DMS114 treated with DMSO at 0.1 percent for 48 hours (cell line): ENCODE results near the gene S1PR1.
A peak's percentile ranks its signal among the peaks of the same experiment; 100 is the strongest.

Experiments used
- DNase-seq: peaks from one replicate; lab custom pipeline; 2025; ENCODE audit not compliant: unreplicated experiment; lab: John Stamatoyannopoulos, UW

S1PR1 gene

DNA sequence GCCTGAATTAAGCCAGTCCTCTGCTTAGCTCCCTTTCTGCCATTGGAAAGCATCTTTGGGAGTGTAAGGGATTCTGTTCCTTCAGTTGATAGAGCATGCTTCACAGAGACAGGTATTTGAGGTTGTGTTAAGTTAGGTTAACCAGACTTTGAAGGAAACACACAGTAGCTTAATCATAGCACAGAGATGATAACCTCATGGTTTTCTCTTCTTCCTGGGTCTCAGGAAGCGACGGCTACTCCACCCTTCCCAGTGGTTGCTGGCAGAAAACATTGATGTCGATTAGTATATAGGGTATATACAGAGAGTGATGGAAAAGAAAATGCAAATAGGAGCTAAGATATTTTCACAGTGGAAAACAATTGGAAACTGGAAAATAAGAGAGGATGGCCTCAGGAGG is 42.0 kb downstream of the S1PR1 start:
- DNase-seq = no peak

GRCh38 chr1:101280049-101280592 is 43.3 kb downstream of the S1PR1 start:
- no peak for DNase-seq

DNA sequence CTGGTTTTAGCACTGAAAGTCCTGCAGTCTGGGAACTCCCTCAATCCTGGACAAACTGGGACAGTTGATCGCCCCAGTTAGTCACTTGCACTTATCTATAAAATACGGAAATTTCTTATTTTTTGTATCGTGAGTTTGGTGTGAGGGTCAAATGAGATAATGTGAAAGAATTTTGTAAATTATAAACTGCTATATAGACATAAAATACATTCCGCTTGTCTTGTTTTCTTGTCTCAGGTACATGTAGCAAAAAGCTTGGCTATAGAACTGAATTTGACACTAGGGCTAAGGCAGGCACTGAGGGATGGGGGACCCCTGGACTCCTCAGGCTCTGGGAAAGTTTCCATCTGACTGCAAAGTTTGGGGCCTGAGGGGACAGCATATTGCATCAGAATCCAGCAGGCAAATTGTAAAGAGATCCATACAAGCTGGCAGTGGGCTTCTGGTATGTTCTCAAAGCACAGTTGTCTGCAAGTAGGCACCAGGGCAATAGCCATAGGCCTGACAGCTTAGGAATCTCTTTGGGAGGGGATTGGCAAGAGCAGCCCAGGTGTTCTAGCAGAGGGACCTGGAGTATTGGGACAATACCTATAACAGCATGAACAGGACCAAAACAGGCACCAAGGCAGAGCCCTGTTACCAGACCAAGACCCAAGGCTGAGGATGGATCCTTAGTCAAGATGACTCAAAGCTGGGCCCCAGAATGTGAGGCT is 44.3 kb downstream of the S1PR1 start:
- no peak for DNase-seq

DNA sequence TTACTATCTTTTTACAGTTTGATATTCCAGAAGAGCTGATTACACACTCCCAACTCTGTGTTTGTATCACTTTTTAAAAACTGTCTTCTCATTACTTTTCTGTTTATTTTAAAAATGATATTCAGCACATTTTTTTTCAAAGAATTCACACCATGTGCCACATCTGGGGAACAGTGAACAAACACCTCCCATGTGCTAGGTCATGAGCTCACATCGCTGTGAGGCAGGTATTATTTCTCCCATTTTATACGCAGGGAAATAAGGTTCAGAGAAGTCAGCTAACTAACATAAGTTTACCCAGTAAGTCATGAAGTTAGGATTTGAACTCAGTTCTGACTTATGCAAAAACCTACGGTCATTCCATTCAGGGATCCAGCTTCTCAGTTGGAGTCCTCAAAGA is 44.9 kb downstream of the S1PR1 start:
- no peak for DNase-seq

- no peak for DNase-seq
These were observed 45.7 kb downstream of the S1PR1 start for GRCh38 chr1:101282314-101283038.

GRCh38 chr1:101283443-101283842 is 46.6 kb downstream of the S1PR1 start:
- no peak for DNase-seq

GRCh38 chr1:101284021-101284420 is 47.2 kb downstream of the S1PR1 start:
- no peak for DNase-seq

GRCh38 chr1:101284622-101285218 is 47.9 kb downstream of the S1PR1 start:
- no peak for DNase-seq

- no peak for DNase-seq
These were observed 49.2 kb downstream of the S1PR1 start for GRCh38 chr1:101285922-101286570.

DNA sequence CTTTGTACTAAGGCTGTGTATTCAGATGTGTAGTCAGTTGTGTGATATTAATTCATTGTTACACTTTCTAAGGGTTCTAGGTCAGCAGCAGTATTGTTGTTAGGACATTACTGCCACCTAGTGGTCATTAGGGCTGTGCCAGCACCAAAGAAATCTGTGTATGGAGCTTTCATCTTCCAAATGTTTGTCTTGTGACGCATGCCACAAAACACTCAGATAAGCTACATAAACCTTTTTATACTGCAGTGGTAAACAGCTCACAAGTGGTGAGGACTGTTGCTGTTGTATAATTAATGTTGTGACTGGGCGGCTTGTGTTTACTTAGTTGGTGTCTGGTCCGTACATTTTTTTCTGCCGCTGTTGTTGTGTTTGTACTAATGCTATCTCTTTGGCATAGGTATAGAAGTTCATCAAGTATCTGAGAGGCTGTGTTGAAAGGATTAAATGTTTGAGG is 51.7 kb downstream of the S1PR1 start:
- peak; percentile 81 for DNase-seq

DNA sequence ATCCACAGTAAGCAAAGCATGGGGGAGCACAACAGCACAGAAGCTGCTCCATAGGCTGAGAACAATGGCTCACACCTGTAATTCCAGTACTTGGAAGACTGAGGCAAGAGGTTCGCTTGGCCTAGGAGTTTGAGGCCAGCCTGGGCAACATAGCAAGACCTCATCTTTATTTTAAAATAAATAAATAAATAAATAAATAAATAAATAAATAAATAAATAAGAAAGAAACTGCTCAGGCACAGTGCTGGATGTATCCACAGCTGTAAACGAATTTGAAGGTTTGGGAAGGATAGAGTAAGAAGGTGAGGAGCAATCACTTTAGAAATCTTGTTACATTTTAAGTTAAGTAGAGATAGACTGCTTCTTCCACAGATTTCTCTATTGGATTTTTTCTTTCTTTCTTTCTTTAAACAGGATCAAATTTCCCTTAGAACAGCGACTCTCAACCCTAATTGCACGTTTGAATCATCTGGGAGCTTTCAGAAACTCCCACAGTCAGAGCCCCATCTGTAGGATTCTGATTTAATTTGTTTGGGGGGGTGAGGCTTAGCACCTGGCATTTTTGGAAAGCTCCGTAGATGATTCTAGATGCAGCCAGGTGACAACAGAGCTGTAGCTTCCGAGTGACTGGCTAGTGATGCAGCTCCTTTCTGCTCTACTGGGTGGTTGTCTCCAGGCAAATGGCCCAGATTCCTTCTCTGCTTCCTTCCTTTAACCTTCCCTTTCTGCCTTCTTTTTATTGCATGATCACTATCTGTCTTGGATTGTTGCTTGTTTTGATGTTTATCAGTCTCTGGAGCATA is 53.5 kb downstream of the S1PR1 start:
- no peak for DNase-seq
